HG02763 (cell line): Measurements from ENCODE around the gene ZNF322.

Source experiments
- ATAC-seq: cut with Tn5 transposase; IDR thresholded peaks from one replicate; pipeline ENCODE4 v1.9.1; 2021; ENCODE audit warnings: mild to moderate bottlenecking, moderate library complexity; ENCODE audit not compliant: unreplicated experiment

The ZNF322 gene

DNA sequence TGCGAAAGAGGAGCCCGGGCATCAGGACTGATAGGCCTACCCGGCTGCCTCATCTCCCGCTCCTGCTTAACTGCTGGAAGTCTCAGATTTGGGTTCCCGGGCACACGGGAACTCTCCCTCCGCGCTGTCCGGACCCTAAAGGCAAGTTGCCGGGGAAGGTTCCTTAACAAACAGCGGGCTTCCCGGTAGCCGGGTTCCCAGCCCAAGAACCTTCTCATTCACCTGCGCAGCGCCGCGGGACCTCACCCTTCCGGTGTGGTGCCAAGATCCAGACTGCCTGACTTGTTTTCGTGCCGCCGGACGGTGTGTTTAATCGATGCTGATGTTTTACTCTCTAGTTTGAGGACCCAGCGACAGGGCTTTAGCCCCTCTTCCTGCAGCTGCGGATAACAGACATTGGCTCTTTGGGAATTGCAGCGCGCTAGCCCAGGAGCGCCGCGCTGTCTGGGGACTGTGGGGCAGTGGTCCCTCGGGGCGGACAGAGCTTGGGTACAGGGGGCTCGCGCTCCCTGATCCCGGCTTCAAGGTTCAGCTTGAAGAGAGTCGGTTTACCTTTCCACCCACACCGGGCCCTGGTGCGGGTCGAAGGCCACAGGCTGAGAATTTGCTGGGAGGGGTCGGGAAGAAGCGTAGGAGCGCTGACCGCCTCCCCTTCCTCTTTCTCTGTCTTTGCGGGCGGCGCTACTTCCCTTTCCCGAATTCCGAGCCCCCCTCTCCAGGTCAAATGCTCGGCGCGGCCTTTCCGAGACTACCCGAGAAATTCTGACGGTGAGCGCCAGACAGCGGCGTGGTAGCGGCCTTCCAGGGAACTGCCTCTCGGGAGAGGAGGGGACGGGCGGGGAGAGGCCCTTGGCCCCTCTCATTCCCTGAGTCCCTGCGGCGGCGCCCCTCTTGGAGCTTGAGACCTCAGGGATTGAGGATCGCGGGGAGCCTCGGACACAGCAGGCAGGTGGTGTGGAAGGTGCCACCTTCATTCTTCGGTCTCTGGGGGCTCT is 45.6 kb downstream of the ZNF322 start:
- no peak for ATAC-seq

DNA sequence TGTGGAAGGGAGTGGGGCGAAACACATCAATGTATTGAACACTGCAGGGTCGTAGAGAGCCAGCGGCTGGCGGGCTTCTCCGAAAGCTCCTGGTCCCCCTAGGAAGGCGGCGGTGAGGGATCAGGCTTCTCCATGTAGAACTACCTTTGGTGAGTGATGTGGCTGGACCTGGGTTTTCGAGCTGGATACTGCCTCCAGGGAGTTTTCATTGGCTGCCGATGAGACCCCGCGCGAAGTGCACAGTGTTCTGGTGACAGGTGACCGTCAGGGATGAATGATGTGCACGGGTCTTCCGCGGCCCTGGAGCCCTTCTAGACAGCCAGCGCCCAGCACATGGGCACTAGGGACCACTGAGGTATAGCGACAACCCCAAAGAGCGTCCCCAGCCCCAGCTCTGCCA is 46.3 kb downstream of the ZNF322 start:
- no peak for ATAC-seq

DNA sequence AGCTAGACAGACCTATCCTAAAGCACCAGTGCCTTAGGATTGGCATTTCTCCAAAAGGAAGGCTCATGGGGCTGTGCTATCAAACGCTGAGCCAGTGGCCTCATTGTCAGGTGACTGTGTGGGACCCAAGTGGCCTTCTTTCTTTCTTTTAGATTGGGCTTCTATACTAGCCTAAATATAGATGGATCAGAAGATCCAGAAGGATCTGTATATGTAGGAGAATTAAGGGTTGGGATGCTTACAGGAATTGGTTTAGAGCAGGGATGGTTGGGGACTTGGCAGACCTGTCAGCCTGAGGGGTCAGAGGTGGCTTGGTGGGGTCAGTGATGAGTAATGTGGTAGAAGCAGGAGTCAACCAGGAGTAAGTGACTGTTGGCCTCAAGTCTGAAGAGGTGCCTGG is 47.9 kb downstream of the ZNF322 start:
- no peak for ATAC-seq

DNA sequence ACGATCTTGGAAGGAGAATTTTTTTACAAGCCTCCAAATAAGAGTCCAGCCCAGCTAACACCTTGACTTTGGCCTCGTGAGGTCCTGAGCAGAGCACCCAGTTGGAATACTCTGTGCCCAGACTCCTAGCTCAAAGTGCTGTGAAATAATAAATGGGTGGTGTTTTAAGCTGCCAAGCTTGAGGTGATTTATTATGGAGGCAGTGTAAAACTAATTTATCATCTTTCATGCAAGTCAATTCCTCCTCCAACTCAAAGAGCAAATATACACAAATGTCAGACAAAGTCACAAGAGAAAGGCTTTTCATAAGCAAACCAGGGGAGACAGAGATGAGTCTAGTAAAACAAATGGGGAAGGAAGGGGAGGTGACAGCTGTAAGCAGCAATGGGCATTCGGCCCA is 50.1 kb downstream of the ZNF322 start:
- ATAC-seq: no peak

DNA sequence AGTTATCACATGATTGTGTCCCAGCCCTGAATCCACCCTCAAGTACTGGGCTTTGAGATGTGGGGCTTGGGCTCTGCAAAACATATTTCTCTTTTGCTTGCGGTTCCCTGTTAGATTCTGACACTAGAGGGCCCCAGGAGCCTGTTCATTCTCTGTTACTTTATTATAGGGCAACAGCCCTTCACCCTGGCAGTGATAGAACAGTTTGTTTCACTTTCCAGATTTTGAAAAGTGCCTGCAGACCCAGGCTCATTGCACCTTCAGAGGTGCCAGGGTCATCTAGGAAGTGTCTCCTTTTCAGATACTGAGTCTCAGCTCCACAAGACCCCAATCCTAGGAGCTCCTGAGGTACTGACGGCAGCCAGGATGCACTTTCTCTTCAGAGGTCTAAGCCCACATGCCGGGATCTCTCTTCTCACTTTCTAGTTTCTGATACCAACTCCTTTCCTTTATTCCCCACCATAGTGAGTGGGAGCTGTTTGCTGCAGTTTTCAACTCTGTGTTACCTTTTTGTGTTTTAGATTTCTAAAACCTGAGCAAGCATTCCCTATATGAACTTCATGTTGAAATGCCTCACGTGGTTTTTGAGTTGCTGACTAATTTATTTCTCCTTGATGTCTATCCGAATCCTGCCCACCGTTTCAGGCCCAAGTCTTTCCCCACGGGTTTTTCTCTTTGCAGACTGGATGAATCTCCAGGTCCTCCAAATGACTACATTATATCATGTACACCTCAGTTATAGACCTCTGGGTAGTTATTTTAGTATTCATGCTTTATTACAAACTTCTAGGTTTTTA is 51.9 kb downstream of the ZNF322 start:
- no peak for ATAC-seq

DNA sequence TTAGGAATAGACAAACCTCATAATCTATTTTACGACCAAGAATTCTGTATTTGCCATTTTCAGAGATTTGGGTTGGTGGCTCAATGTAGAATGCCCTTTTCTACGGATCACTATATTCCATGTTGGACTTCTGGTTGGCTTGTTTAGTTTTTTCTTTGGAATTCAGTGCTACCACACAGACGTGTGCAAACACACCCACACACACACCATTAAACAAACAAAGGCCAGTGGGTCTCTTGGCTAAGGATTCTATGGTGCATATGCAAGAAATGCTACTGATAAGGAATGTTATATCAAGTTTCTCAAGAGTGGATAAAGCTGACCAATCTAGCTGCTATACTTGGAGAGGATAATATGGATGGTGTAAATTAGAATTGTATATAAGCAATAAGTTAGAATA is 54.7 kb downstream of the ZNF322 start:
- no peak for ATAC-seq

DNA sequence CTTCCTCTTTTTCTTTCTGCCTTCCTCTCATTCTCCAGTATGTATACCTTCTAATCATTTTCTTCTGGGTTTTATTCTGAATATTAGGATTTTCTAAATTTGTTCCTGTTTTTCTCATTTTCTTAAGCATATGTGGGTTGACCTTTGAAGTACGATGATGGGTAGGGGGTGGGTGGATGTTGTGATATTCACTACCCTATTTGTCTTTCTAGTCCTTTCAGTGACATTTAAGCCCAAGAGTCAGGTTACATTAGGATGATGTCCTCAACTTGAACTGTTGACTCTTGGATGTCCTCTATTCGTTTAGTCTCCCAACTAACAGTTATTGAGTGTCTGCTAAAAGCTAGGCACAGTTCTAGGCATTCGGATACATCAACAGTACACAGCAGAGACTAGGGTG is 55.5 kb downstream of the ZNF322 start:
- ATAC-seq: no peak

DNA sequence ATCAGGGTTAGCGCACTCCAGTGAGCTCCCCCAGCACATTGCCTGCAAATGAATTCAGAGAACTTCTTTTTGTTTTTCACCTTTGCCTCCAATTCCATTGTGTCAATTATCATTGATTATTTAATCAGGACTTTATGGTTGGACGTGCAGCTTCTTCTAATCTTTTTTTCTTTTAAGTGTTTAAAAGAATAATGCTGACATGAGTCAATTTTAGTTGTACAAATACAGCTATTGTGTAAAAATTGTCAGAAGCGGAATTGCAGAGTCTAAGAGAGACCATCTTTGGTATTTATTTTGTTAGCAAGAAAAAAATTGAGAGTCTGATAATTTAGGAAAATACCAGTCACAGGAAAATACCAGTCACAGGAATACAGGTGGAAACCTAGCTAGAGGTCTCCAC is 57.3 kb downstream of the ZNF322 start:
- no peak for ATAC-seq

DNA sequence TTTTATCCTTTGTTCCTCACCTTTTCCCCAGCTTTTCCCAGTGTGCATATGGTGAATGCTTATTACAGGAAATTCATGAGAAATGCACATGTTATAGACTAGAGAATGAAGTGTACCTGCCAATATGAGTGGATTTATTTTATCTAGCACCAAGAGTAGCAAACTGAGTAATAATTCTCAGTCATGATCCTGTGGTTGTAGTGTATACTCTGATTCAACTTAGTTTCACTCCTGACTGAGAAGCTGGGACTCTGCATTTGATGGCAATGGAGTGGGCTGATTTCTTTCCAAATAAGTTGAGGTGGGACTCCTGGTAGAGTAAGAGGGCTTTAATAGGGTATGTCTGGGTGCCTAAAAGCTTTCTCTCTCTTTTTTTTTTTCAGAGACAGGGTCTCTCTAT is 58.8 kb downstream of the ZNF322 start:
- ATAC-seq: no peak

DNA sequence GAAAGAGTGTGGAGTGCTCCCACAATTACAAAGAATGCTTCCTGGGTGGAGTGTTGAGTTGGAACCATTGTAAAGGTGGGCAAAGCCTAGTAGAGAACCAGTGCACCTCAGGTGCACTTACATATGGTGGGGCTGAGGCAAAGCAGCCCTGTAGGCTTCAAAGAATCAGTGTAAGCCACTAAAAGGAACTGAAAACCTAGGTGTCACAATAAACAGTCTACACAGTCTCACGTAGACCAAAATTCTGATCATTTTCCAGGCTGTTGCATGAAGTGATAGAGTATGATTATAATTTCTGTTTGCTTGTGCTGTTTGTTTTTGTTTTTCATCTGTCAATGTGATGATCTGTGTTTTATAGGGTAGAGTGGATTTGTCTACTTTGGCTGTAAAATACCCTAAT is 60.0 kb downstream of the ZNF322 start:
- no peak for ATAC-seq

DNA sequence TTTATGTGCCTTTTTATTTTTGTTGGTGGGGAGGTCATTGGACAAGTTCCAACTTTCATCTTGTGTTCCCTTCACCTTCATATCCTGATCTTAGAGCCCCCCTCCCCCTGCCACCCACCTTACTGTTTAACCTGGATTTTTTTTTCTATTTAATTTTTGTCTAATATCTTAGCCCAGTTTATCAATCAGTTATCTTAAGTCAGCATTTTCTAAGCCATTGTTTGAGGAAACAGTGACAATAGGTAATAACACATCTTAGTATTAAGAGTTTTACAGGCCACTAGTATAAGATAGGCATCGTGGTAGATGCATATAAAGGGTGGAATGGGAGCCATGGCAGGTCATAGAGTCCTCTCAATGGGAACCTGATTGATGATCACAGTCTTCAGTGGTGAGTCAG is 60.4 kb downstream of the ZNF322 start:
- no peak for ATAC-seq

DNA sequence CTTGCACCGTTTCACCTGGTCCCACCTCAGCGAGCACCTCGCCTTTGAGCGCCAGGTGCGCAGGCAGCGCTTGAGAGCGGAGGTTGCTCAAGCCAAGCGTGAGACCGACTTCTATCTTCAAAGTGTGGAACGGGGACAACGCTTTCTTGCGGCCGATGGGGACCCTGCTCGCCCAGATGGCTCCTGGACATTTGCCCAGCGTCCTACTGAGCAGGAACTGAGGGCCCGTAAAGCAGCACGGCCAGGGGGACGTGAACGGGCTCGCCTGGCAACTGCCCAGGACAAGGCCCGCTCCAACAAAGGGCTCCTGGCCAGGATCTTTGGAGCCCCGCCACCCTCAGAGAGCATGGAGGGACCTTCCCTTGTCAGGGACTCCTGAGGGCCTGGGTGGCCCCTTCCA is 61.3 kb downstream of the ZNF322 start:
- ATAC-seq: no peak

DNA sequence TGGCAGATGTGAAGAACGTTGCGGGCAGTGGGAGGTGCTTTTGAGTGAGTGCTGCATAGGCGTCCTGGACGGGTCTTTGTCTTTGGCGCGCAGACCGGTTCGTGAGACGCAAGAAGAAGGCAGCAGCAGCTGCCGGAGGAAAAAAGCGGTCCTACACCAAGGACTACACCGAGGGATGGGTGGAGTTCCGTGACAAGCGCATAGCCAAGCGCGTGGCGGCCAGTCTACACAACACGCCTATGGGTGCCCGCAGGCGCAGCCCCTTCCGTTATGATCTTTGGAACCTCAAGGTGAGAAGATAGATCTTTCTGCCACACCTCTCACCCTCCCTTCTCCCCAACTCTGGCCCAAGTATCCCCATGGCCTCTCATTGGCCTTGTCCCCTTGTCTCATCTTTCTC is 61.7 kb downstream of the ZNF322 start:
- ATAC-seq: no peak

DNA sequence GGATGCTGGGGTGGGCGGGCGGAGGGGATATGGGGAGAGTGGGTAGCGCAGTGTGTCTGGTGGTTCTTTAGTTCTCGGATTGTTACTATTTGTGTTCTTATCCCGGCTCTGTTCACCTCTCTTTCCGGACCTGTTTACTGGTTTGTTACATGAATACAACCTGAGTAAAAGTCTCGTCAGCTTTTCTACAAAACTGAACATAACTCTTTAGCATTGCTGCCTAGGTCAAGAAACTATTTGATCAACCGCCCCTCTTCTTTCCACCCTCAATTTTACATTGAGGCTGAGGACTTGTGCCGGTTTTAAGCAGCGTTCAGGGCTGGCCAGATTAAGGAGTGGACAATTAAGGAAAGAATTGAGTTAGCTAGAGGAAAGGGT is 62.2 kb downstream of the ZNF322 start:
- ATAC-seq: no peak

DNA sequence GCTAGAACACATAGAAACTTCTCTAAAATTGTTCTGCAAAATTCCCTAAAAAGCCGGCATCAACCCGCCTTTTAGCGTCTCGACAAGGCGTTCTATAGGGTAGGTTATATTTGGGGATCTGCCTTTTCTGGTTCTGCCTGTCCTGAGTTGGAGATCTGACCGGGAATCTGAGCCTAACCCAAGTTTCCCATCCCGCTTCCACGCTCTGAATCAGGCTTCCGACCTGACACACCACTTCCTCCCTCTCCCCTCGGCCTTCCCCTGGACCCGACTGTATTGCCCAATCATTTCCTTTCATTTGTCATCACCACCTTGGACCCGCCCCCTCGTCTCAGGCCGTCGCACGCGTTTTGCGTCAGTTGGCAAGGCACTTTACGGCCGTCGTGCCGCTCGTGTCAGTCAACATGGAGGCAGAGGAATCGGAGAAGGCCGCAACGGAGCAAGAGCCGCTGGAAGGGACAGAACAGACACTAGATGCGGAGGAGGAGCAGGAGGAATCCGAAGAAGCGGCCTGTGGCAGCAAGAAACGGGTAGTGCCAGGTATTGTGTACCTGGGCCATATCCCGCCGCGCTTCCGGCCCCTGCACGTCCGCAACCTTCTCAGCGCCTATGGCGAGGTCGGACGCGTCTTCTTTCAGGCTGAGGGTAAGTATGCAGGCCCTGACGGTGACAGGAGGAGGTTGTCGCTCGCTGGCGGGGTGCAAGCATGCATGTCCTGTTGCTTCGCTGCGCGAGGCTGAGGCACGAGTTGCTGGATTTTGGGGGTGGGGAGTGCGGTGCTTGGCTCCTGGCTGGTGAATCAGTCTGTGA is 62.8 kb downstream of the ZNF322 start, which contains the start of gene ABT1:
ABT1 (plus strand) TSS at position 375 of the 810 bp plus-strand sequence; CDS start at position 405, 30 bp downstream.
- ATAC-seq: peak; percentile 81

DNA sequence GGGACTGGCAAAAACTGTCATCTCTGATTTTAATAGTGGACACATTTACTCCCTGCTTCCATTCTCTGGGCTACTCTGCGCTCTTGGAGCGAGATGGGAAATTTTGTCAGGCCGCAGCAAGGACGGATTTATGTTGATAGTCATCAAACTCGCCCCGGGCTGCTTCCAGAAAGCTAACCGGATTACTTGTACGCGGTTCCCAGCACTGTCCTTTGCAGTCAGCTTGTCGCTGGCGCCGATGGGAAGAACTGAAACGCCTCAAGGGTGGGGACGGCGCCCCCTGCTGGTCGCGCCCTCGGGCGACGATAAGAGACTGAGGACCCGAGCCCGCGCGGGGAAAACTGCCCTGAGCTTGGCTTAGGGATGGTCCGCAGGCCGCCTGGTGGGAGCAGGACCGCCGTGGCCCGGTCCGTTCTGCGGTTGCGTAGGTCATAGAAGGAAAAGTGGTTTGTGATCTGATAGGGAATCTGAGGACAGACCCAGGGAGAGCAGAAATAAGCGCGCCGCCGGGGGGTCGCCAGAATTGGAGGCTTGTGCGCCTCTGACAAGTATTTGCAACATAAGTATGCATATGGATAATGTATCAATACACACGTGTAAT is 63.8 kb downstream of the ZNF322 start:
- peak; percentile 52 for ATAC-seq

DNA sequence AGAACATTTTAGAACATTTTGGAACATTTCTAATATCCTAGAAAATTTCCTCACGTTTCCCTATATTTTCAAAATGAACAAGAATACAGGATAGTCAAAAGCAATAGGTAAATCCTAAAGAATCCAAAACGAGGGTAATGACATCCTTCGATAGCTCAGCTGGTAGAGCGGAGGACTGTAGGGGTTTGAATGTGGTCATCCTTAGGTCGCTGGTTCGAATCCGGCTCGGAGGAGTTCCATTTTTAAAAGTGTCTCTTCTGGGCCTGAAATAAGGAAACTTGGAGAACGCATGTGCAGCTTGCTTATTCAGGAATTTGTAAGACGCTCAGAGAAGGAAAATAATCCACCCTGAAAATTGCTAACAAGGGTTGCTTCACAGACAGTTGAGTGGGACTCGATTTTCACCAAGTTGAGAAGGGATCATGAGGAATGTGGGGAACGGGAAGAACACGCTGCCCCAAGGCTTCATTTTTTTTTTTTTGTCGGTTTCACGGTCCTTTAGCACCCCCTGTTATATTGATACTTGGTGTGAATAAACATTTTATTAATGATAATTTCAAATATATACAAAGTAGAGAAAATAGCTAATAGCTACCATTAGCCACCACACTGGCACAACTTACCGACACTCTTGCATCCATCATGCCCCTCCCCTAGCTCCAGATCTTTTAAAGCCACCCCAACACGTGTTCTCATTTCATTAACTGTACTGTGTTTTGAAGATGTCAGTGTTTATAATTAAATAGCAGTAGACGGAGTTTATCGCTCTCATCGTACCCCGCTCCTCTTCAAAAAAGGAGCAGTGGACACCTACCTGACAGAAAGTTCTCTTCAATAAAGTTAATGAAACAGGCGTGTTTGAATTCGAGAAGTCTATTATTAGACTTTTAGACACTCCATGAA is 64.6 kb downstream of the ZNF322 start:
- ATAC-seq: no peak

DNA sequence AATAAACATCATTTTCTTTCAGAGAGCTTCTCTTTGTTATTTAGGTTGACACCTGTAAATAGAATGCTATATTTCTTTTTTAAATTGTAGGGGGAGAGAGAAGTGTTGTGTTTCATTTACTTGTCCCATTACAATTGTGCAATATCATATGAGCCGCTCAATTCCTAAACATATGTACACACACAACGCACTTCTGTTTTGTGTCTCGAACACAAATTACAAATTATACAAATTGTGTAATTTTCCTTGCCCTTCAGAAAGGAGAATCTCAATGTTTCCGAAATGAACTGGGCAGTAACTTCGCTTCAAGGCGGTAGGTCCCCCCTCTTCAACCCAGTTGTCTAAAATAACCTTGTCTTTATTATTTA is 65.4 kb downstream of the ZNF322 start:
- ATAC-seq: no peak

DNA sequence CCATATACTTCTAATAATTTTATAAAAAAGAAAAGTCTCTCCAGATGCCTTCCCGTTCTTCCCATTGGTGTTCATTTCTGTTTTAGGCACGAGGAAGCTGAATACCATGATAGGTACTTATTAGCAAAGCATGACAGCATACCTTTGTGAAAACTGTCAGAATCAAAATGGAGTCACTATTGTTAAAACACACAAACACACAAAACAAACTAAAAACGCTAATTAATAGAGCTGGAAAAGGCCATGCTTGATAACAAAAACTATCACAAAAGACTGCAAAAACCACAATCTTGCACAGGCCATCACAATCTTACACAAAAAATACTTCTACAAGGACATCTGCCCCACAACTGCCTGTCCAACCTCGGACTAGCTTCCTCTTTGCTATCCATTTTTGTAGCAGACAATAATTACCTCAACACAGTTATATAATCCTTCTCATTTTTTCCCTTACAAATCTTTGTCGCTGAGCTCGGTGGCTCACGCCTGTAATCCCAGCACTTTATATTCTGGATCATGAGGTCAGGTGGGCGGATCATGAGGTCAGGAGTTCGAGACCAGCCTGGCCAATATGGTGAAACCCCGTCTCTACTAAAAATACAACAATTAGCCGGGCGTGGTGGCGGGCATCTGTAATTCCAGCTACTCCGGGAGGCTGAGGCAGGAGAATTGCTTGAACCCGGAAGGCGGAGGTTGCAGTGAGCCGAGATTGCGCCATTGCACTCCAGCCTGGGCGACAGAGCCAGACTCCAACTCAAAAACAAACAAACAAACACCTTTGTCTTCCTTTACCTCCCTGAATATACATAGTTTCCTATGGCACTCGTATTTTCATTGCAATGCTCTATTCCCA is 66.0 kb downstream of the ZNF322 start:
- ATAC-seq: no peak
